HG02798 (cell line): ENCODE data around the gene TYW1B.
A peak's percentile ranks its signal among the peaks of the same experiment; 100 is the strongest.
"Not testable (repeated sequence)": the region's sequence is repeated elsewhere in the genome, so short reads cannot be mapped to it uniquely, and the experiment has no call there.

Experiments
- ATAC-seq: cut with Tn5 transposase; IDR thresholded peaks from one replicate; pipeline ENCODE4 v1.9.1; 2021; ENCODE audit warnings: mild to moderate bottlenecking; ENCODE audit not compliant: unreplicated experiment, poor library complexity

The TYW1B gene

GRCh38 chr7:72706521-72706920, 121.5 kb downstream of the TYW1B start:
- no peak for ATAC-seq

GRCh38 chr7:72705693-72706092, 122.3 kb downstream of the TYW1B start:
- ATAC-seq = not testable (repeated sequence)

GRCh38 chr7:72704894-72705293, 123.1 kb downstream of the TYW1B start:
- no peak for ATAC-seq

GRCh38 chr7:72700548-72700947, 127.5 kb downstream of the TYW1B start:
- not testable (repeated sequence) for ATAC-seq

GRCh38 chr7:72697066-72697465, 130.9 kb downstream of the TYW1B start:
- not testable (repeated sequence) for ATAC-seq

GRCh38 chr7:72696643-72697042, 131.4 kb downstream of the TYW1B start:
- ATAC-seq = not testable (repeated sequence)

- not testable (repeated sequence) for ATAC-seq
Observed at GRCh38 chr7:72695482-72695881, 132.5 kb downstream of the TYW1B start.

- not testable (repeated sequence) for ATAC-seq
Observed at GRCh38 chr7:72691442-72691841, 136.6 kb downstream of the TYW1B start.

- not testable (repeated sequence) for ATAC-seq
Observed at GRCh38 chr7:72690177-72690576, 137.8 kb downstream of the TYW1B start.

- not testable (repeated sequence) for ATAC-seq
Observed at GRCh38 chr7:72689344-72689743, 138.7 kb downstream of the TYW1B start.

GRCh38 chr7:72681211-72681610, 146.8 kb downstream of the TYW1B start:
- ATAC-seq = not testable (repeated sequence)

GRCh38 chr7:72676880-72677279, 151.1 kb downstream of the TYW1B start:
- not testable (repeated sequence) for ATAC-seq

GRCh38 chr7:72676086-72676690, 151.8 kb downstream of the TYW1B start:
- not testable (repeated sequence) for ATAC-seq

- ATAC-seq = not testable (repeated sequence)
Observed at GRCh38 chr7:72675686-72676085, 152.3 kb downstream of the TYW1B start.

- ATAC-seq = no peak
Observed at GRCh38 chr7:72674394-72674793, 153.6 kb downstream of the TYW1B start.

- ATAC-seq = not testable (repeated sequence)
Observed at GRCh38 chr7:72670850-72671249, 157.2 kb downstream of the TYW1B start.

GRCh38 chr7:72668435-72668834, 159.6 kb downstream of the TYW1B start:
- not testable (repeated sequence) for ATAC-seq

GRCh38 chr7:72667049-72667448, 161.0 kb downstream of the TYW1B start:
- ATAC-seq = not testable (repeated sequence)

- ATAC-seq = not testable (repeated sequence)
Observed at GRCh38 chr7:72648574-72648973, 179.4 kb downstream of the TYW1B start.

GRCh38 chr7:72643708-72644107, 184.3 kb downstream of the TYW1B start:
- not testable (repeated sequence) for ATAC-seq

GRCh38 chr7:72641485-72642248, 186.3 kb downstream of the TYW1B start:
- ATAC-seq = not testable (repeated sequence)

GRCh38 chr7:72640740-72641139, 187.3 kb downstream of the TYW1B start:
- ATAC-seq = peak; percentile 65
